ENCODE results near the gene BASP1.

The BASP1 gene

GRCh38 chr5:17192191-17192590 lies 25.2 kb upstream of the BASP1 start:
- DNase-seq = no peak

DNA sequence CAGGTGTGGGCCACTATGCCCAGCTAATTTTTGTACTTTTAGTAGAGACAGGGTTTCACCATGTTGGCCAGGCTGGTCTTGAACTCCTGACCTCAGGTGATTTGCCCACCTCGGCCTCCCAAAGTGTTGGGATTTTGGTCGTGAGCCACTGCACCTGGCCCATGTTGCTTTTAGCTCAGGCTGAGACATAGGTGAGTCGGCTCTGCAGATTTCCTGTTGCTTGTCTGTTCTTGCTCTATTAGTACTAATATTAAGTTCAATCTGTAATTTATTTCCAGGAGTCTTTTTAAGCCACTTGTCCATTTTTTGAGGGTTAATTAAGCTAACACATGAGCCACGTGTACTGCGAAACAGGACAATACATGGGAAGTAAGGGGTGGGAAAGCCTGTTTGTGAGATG lies 21.4 kb upstream of the BASP1 start:
- no peak for DNase-seq

DNA sequence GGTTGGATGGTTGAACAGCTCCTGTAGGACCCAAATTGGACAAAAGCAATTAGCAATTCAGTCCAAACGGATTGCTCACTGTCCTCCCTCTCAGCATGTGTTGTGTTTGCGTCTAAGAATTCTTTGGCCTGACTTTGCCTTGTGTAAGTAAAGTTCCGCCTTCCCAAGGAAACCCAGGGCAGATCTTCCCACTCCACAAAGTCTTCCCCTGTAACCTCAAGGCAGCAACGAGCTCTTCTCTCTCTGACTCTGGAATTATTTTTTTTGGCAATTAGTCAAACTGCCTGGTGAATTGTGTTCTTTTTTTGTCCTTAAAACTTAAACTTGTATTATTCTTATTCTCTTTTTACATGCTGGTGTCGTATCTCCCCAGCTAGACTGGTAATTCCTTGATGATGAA lies 20.7 kb upstream of the BASP1 start:
- no peak for DNase-seq

DNA sequence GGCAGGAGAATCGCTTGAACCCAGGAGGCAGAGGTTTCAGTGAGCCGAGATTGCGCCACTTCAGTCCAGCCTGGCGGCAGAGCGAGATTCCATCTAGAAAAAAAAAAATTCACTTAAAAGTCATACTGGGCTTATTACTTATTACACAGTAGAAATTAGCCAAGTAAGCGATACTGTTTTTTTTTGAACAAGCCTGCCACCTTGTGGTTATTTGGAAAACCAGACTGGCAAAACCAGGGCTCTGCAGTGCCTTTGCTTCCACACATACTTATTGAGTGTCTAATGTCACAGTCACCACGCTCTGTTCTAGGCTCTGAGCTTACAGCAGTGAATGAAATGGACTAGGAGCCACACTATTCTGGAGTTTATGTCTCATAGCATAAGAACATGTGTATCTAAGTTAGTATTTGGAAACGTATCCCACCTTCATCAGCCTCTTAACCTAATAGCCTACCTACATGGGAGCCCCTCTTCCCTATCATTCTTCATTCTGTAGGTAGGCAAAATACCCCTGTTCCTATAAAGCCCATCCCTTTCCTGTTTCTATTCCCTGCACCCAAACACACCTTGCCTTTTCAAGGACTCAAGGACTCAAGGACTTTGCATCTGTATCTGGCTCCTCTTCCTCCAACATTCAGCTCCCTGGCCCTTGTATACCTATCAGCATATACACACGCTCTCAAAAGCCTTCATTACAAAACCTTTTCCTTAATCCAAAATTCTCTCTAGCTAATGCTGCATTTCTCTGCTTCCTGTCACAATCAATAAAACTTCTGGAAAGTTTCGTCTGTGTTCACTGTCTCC lies 13.9 kb upstream of the BASP1 start:
- no peak for DNase-seq

DNA sequence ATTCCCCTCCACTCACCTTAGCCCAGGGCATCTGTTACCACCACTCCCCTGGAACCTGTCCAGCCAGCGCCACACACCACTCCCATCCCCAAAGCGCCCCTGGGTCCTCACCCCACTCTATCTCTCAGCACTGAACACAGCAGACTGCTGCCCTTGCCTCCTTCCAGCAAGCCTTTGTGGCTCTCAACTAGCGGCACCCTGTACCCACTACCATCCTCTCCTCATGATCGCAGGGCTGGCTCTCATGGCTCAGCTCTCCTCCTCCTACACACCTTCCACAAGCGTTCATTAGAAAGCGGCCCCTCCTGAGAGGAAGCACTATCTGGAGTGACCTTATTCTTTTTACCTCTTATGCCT lies 13.3 kb upstream of the BASP1 start:
- DNase-seq = no peak

GRCh38 chr5:17206021-17206420 lies 11.4 kb upstream of the BASP1 start:
- no peak for DNase-seq

DNA sequence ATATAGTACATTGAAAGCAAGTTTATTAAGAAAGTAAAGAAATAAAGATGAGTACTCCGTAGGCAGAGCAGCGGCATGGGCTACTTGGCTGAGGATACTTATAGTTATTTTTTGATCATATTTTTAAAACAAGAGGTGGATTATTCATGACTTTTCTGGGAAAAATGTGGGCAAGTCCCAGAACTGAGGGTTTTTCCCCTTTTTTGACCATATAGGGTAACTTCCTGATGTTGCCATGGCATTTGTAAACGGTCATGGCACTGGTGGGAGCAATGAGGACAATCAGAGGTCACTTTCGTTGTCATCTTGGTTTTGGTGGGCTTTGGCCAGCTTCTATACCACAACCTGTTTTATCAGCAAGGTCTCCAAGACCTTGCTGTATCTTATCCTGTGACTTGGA lies 5.2 kb upstream of the BASP1 start:
- DNase-seq = no peak

DNA sequence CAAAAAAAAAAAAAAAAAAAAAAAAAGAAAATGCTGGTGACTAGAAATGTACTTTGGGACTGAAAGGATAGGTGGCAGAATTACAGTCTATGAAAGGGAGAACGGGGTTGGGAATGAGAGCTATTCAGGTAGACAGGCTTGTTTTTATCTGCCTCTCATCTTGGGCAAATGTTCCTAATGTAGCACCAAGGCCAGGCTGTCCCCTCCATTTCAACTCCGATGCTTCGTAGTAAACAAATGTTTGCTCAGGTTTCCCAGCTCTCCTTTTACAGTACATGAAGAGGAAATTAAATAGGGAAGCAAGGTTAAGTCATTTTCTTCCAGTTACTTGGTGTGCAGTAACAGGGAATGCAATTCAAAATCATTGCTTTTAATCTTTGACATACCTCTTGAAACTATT lies 4.4 kb upstream of the BASP1 start:
- no peak for DNase-seq

DNA sequence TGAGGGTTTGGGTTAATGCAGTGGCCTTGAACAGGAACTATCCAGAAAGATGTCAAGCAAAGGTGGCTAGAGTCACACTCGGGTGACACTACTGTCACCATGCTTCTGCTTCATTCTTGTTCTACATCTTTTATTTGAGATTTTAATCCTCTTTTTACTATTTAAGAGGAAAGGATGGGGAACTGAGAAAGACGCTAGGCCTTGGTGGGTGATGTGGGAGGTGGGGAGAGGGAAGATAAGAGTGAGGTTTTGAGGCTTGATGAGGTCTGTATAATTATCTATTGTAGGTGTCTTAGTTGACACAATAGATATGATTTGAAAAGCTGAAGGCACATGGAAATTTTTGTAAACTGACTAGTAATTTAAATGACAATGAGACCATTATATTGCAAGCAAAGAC lies 3.5 kb upstream of the BASP1 start:
- DNase-seq = no peak

DNA sequence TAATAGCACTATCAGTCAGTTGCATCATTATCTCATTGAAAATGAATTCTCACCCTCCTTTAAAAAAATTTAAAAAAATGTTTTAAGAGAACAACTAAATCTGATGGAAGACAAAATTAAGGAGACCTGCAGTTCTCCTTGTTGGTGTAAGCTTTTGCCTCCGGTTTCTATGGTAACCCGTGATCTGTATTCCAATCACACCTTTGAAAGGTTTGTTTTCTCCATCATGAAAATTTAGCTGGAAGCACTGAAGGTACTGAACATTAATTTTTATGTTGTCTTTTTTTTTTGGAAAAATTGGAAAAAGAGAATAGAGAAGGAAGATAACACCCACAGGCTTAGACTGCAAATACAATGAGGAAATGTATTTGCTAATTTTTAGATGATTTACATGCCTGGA lies 2.5 kb upstream of the BASP1 start:
- DNase-seq = no peak

- DNase-seq = no peak
Observed at GRCh38 chr5:17215361-17215760, 2.1 kb upstream of the BASP1 start.

GRCh38 chr5:17216176-17216973 lies 1.1 kb upstream of the BASP1 start:
- peak; percentile 49 to 58 for DNase-seq

- peak in 1 of 2 donors; percentile 40 for DNase-seq
Observed at GRCh38 chr5:17216974-17217492, 398 bp upstream of the BASP1 start.

- DNase-seq = peak in 1 of 2 donors; percentile 36
Observed at GRCh38 chr5:17218353-17219005, 1.0 kb downstream of the BASP1 start.

DNA sequence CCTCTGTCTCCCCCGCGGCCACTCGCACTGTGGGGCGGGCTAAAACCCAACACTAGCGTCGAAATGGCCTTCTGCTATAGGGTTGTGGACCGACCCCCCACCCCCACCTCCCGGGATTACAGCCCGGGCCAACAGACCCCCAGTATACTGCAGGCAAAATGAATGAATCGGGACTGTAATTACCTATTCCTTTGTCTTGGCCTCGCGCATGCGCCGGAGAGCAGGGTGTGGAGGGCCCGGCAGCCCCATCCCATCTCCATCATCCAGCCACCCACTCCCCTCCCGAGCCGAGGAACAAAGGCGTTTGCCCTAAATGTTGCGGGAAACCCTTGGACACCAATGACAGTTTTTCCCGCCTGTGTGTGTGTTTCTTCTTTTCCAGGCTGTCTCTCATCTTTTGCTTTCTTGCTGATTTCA lies 1.6 kb downstream of the BASP1 start:
- DNase-seq = no peak

GRCh38 chr5:17219469-17219868 lies 2.0 kb downstream of the BASP1 start:
- no peak for DNase-seq

GRCh38 chr5:17219992-17220391 lies 2.6 kb downstream of the BASP1 start:
- DNase-seq = no peak

GRCh38 chr5:17220469-17220868 lies 3.0 kb downstream of the BASP1 start:
- no peak for DNase-seq

GRCh38 chr5:17221843-17222636 lies 4.6 kb downstream of the BASP1 start:
- no peak for DNase-seq

GRCh38 chr5:17222664-17223063 lies 5.2 kb downstream of the BASP1 start:
- DNase-seq = no peak

DNA sequence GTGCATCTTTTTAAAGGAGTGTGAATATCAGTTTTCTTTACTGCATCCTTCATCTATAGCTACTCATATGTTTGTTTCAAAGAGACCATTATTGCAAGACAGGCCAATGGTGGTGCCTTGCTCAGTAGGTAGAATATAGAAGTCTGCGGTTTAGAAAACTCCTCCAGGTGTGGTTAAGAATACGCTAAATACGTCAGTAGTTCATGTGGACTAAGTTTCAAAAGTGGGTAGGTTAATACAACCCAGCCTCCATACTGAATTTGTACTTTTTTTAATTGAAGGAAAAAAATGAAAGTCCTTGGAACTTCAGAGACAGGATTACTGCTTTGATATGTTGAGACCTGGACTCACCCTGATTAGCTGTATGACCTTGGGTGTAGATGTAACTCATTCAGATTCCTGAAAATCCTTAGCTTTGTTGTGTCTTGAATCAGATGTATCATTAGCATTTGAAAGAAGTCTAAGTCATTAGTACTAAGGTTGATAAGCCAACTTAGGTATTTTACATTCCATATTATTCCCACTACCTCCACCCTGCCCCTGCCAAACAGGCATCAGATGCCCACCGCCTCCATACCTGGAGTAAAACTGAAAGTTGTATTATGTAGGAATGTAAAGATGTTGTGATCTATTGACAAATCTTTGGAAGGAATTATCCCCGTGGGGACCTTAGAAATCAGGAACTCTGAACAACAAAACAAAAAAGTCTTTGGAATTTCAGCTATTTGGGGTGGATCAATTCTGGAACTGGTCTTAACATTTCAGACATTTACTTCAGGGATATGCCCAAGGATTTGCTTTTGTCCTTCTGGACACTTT lies 6.1 kb downstream of the BASP1 start:
- no peak for DNase-seq

Measured in bone marrow (tissue), 2 donors.